Measurements from ENCODE around the gene TNFRSF14. TPM values are rescaled to one million over a fixed set of nuclear protein-coding genes. Genes with fewer than 3 reads are reported as not detected.

TNFRSF14 gene
- polyA plus RNA-seq, 2 of the 4 experiments (the other 2 are of a cell fraction) = 0.16 to 0.25 TPM

GRCh38 chr1:2553871-2554620 is 2.1 kb upstream of the TNFRSF14 start:
- DNase-seq (ENCODE audit: low read depth in 1 of 2, low spot score in 1 of 2) (no peak), ATAC-seq (no peak), FAIRE-seq (no peak)
- no peak overlapping the region for H3K27ac ChIP-seq
- TF ChIP-seq HES2 (IDR thresholded peaks at IDR 0.05) = no peak
- TF ChIP-seq CHD2 (IDR thresholded peaks at IDR 0.05; ENCODE audit: low read length, partially characterized antibody) = no peak
- no peak for TF ChIP-seq FOSB (CRISPR knock-in tag; IDR thresholded peaks at IDR 0.05)
- no peak for TF ChIP-seq EP300 (IDR thresholded peaks at IDR 0.05)
- no peak for TF ChIP-seq RNF2 (IDR thresholded peaks at IDR 0.05; ENCODE audit: borderline replicate concordance, low read depth)
- TF ChIP-seq HDAC2 (IDR thresholded peaks at IDR 0.05) = no peak
- no peak for TF ChIP-seq HMGXB4 (CRISPR knock-in tag; IDR thresholded peaks at IDR 0.05; ENCODE audit: borderline replicate concordance)
- no peak for TF ChIP-seq ESRRA (IDR thresholded peaks at IDR 0.05; ENCODE audit: borderline replicate concordance, low read length)
- no peak for TF ChIP-seq REST (IDR thresholded peaks at IDR 0.05)
- TF ChIP-seq KDM1A (IDR thresholded peaks at IDR 0.05; ENCODE audit: low read depth) = no peak
- no peak for TF ChIP-seq CHD4 (IDR thresholded peaks at IDR 0.05; ENCODE audit: borderline replicate concordance)
- no peak for TF ChIP-seq TFCP2L1 (CRISPR knock-in tag; IDR thresholded peaks at IDR 0.05)
- TF ChIP-seq E2F6 (IDR thresholded peaks at IDR 0.05; ENCODE audit: borderline replicate concordance, low read depth) = no peak
- no peak for TF ChIP-seq ZNF302 (CRISPR knock-in tag; IDR thresholded peaks at IDR 0.05)
- no peak for TF ChIP-seq SMC3 (IDR thresholded peaks at IDR 0.05)
- no peak for TF ChIP-seq BHLHE40 (IDR thresholded peaks at IDR 0.05; ENCODE audit: low read depth, low read length)
- no peak for TF ChIP-seq ZFP36 (IDR thresholded peaks at IDR 0.05; ENCODE audit: borderline replicate concordance, partially characterized antibody)
- TF ChIP-seq MYC (IDR thresholded peaks at IDR 0.05; ENCODE audit: borderline replicate concordance, low read length) = no peak
- WGBS (ENCODE audit: missing lambda C conversion rate) = 80% methylated on average over 20 of the region's 30 CpGs
- CTCF ChIA-PET = no interaction called here
- H3K9me3 ChIP-seq = no peaks in the 10 kb centered on the region
- H3K4me3 ChIP-seq = no peak overlapping the region
- H3K4me2 ChIP-seq = no peak overlapping the region
- peaks cover 6% of the 10 kb centered on the region; the same call in 1 of the 3 replicates for H3K4me1 ChIP-seq
- POLR2A ChIA-PET = no interaction called here

GRCh38 chr1:2554621-2555387 is 1.4 kb upstream of the TNFRSF14 start:
- POLR2A ChIA-PET = no interaction called here
- peak in 1 of 2 experiments; percentile 33; a peak in 2 of 6 replicates for ATAC-seq
- WGBS (ENCODE audit: missing lambda C conversion rate) = 48% methylated on average over 9 of the region's 19 CpGs
- no peak overlapping the region for H3K27ac ChIP-seq
- no peaks in the 10 kb centered on the region for H3K9me3 ChIP-seq
- no peak for TF ChIP-seq EHF (CRISPR knock-in tag; IDR thresholded peaks at IDR 0.05)
- peak; percentile 19; the same call in 1 of the 3 replicates for TF ChIP-seq SMC3 (IDR thresholded peaks at IDR 0.05)
- TF ChIP-seq RAD21 (conservative IDR thresholded peaks at IDR 0.05 in 1 of 2, IDR thresholded peaks at IDR 0.05 in 1 of 2) = peak; percentile 41 to 54; a peak in 4 of 5 replicates
- TF ChIP-seq HES2 (IDR thresholded peaks at IDR 0.05) = no peak
- no peak overlapping the region for H3K4me2 ChIP-seq
- H3K4me1 ChIP-seq = peaks cover 6% of the 10 kb centered on the region; the same call in 1 of the 3 replicates
- no peak for DNase-seq (ENCODE audit: low read depth in 1 of 2, low spot score in 1 of 2)
- CTCF ChIA-PET = no interaction called here
- no peak for FAIRE-seq
- H3K4me3 ChIP-seq = no peak overlapping the region

Measured in A549 (cell line).